Calu3 (cell line): ENCODE data around the gene RBM33. TPM values are rescaled to one million over a fixed set of nuclear protein-coding genes. Genes with fewer than 3 reads are reported as not detected.

Experiments
- BruUV-seq: library from RNA; stranded (reverse); fragments of 400-500 nt; replicated peaks from 2 replicates; lab custom pipeline; 2021; lab: Mats Ljungman, UMichigan
- CTCF ChIA-PET: fragments of 300-600 bp; sonication (Branson Sonifier 250); formaldehyde crosslinking; loops from one replicate; lab custom pipeline; 2022; ENCODE audit warnings: antibody characterized with exemption; lab: Charles Lee
- DNase-seq: peaks from one replicate; pipeline ENCODE4 v3.0.0; 2022
- H3K27ac Mint-ChIP-seq: one replicate; pipeline ENCODE4 v1.8.0; 2022; ENCODE audit warnings: mixed read lengths; ENCODE audit not compliant: unreplicated experiment
- H3K27me3 Mint-ChIP-seq: one replicate; pipeline ENCODE4 v1.8.0; 2022; ENCODE audit warnings: mixed read lengths; ENCODE audit not compliant: unreplicated experiment
- H3K36me3 Mint-ChIP-seq: one replicate; pipeline ENCODE4 v1.8.0; 2022; ENCODE audit warnings: mild to moderate bottlenecking, moderate library complexity, mixed read lengths; ENCODE audit not compliant: insufficient read depth, unreplicated experiment
- H3K4me1 Mint-ChIP-seq: one replicate; pipeline ENCODE4 v1.8.0; 2022; ENCODE audit warnings: mild to moderate bottlenecking, low read depth, mixed read lengths; ENCODE audit not compliant: unreplicated experiment
- H3K4me3 Mint-ChIP-seq: one replicate; pipeline ENCODE4 v1.8.0; 2022; ENCODE audit warnings: mild to moderate bottlenecking, low read depth, moderate library complexity, mixed read lengths; ENCODE audit not compliant: unreplicated experiment
- H3K9me3 Mint-ChIP-seq: one replicate; pipeline ENCODE4 v1.8.0; 2022; ENCODE audit warnings: low read depth, mixed read lengths; ENCODE audit not compliant: unreplicated experiment
- CTCF ChIP-seq: fragments of 200-600 bp; IDR thresholded peaks from one replicate; pipeline ENCODE4 v1.8.0; 2022; ENCODE audit warnings: antibody characterized with exemption; ENCODE audit not compliant: unreplicated experiment
- intact Hi-C: fragments of 100-400 bp; cut with micrococcal nuclease; formaldehyde crosslinking; loops from one replicate; pipeline ENCODE4 v1.10.0; 2022; ENCODE audit not compliant: unreplicated experiment
- total RNA-seq: library from RNA; stranded (reverse); gene quantifications from 2 replicates; pipeline ENCODE4 v1.2.3, GENCODE V29; 2022

The RBM33 gene
- total RNA-seq, 1 experiment from 2014 or later: 82.9 TPM

- Mint-ChIP-seq H3K27me3 (no peaks in the 10 kb centered on the region), H3K4me1 (peaks cover 18% of the 10 kb centered on the region), H3K27ac (peak overlapping the region; percentile 89), H3K4me3 (no peak overlapping the region), H3K36me3 (peaks cover 24% of the 10 kb centered on the region), H3K9me3 (peaks cover 3% of the 10 kb centered on the region)
- CTCF ChIA-PET: interaction anchor here (0.7 to 1.4 kb wide), 2 partner anchors 21 kb away, joined by 3 to 8 read pairs; no protein-coding TSS in a partner anchor
- peak; percentile 12 for DNase-seq
- no peak for TF ChIP-seq CTCF
- no TSS peak for BruUV-seq
- intact Hi-C loops: loop anchor here (2.0 kb wide), 1 partner anchor 43 kb away; no protein-coding TSS in a partner anchor
Measured at GRCh38 chr7:155619634-155620271, 24.7 kb upstream of the RBM33 start.

- no peaks in the 10 kb centered on the region for H3K9me3 Mint-ChIP-seq
- H3K4me1 Mint-ChIP-seq: peaks cover 18% of the 10 kb centered on the region
- DNase-seq: no peak
- H3K27ac Mint-ChIP-seq: no peak overlapping the region
- no TSS peak for BruUV-seq
- no peak for TF ChIP-seq CTCF
- CTCF ChIA-PET: interaction anchor here (0.7 kb wide), 1 partner anchor 22 kb away, joined by 3 read pairs; no protein-coding TSS in a partner anchor
- H3K27me3 Mint-ChIP-seq: no peaks in the 10 kb centered on the region
- intact Hi-C loops: no loop called here
- H3K36me3 Mint-ChIP-seq: peaks cover 20% of the 10 kb centered on the region
- H3K4me3 Mint-ChIP-seq: no peak overlapping the region
Measured at GRCh38 chr7:155620497-155620896, 24.0 kb upstream of the RBM33 start.

GRCh38 chr7:155621418-155621980 is 23.0 kb upstream of the RBM33 start:
- Mint-ChIP-seq H3K4me1 (peaks cover 18% of the 10 kb centered on the region), H3K4me3 (no peak overlapping the region), H3K9me3 (no peaks in the 10 kb centered on the region), H3K27ac (no peak overlapping the region), H3K36me3 (peaks cover 17% of the 10 kb centered on the region), H3K27me3 (no peaks in the 10 kb centered on the region)
- no TSS peak for BruUV-seq
- CTCF ChIA-PET: no interaction called here
- TF ChIP-seq CTCF: no peak
- intact Hi-C loops: no loop called here
- DNase-seq: no peak

- no peak for DNase-seq
- CTCF ChIA-PET: no interaction called here
- intact Hi-C loops: no loop called here
- Mint-ChIP-seq H3K4me1 (peaks cover 10% of the 10 kb centered on the region), H3K27me3 (no peaks in the 10 kb centered on the region), H3K9me3 (no peaks in the 10 kb centered on the region), H3K36me3 (no peaks in the 10 kb centered on the region), H3K4me3 (no peak overlapping the region), H3K27ac (no peak overlapping the region)
- no peak for TF ChIP-seq CTCF
- BruUV-seq: no TSS peak
Measured at GRCh38 chr7:155624412-155624811, 20.0 kb upstream of the RBM33 start.
